Hepatocyte (in vitro differentiated cells): ENCODE results near the gene TBX3. TPM values are rescaled to one million over a fixed set of nuclear protein-coding genes. Genes with fewer than 3 reads are reported as not detected.

Source experiments
- DNase-seq: peaks from one replicate; pipeline ENCODE4 v3.0.0-alpha.2; 2016; ENCODE audit warnings: low spot score
- H2AFZ ChIP-seq: fragments of 200-600 bp; sonication (generic); 2 replicates; pipeline ENCODE4 v1.6.0; 2016; ENCODE audit warnings: antibody characterized with exemption, mild to moderate bottlenecking
- H3K27ac ChIP-seq: fragments of 200-600 bp; sonication (generic); 2 replicates; pipeline ENCODE4 v1.5.1; 2016; ENCODE audit warnings: mild to moderate bottlenecking
- H3K27me3 ChIP-seq: fragments of 200-600 bp; sonication (generic); 2 replicates; pipeline ENCODE4 v1.6.1; 2016
- H3K36me3 ChIP-seq: fragments of 200-600 bp; sonication (generic); replicated peaks from 2 replicates; pipeline ENCODE4 v1.5.1; 2016; ENCODE audit warnings: low read depth; ENCODE audit not compliant: insufficient read depth
- H3K4me1 ChIP-seq: fragments of 200-600 bp; sonication (generic); 2 replicates; pipeline ENCODE4 v1.5.1; 2016; ENCODE audit warnings: mild to moderate bottlenecking, moderate library complexity; ENCODE audit not compliant: insufficient read depth
- H3K4me2 ChIP-seq: fragments of 200-600 bp; sonication (generic); 2 replicates; pipeline ENCODE4 v1.6.0; 2016
- H3K4me3 ChIP-seq: fragments of 200-600 bp; sonication (generic); 2 replicates; pipeline ENCODE4 v1.5.1; 2016; ENCODE audit warnings: mild to moderate bottlenecking
- H3K79me2 ChIP-seq: fragments of 200-600 bp; sonication (generic); 2 replicates; pipeline ENCODE4 v1.6.0; 2017; ENCODE audit warnings: mild to moderate bottlenecking
- H3K9me2 ChIP-seq: fragments of 200-600 bp; sonication (generic); replicated peaks from 2 replicates; pipeline ENCODE4 v1.6.0; 2017; ENCODE audit warnings: mild to moderate bottlenecking; ENCODE audit not compliant: insufficient read depth
- H3K9me3 ChIP-seq: fragments of 200-600 bp; sonication (generic); 2 replicates; pipeline ENCODE4 v1.5.1; 2016; ENCODE audit warnings: low read depth, mild to moderate bottlenecking
- H4K20me1 ChIP-seq: fragments of 200-600 bp; sonication (generic); 2 replicates; pipeline ENCODE4 v1.6.0; 2016; ENCODE audit warnings: mild to moderate bottlenecking; ENCODE audit not compliant: insufficient read depth, poor library complexity, severe bottlenecking
- CTCF ChIP-seq: fragments of 200-600 bp; sonication (generic); IDR thresholded peaks from 2 replicates; pipeline ENCODE4 v1.5.1; 2016; ENCODE audit warnings: antibody characterized with exemption, mild to moderate bottlenecking; ENCODE audit not compliant: poor library complexity
- EZH2 ChIP-seq: fragments of 200-600 bp; sonication (generic); IDR thresholded peaks from 2 replicates; pipeline ENCODE4 v1.6.1; 2016; ENCODE audit warnings: antibody characterized with exemption, mild to moderate bottlenecking, borderline replicate concordance
- EZH2phosphoT487 ChIP-seq: fragments of 200-600 bp; sonication (generic); IDR thresholded peaks from one replicate; pipeline ENCODE4 v1.6.1; 2018; ENCODE audit warnings: antibody characterized with exemption, mild to moderate bottlenecking, low read depth, moderate library complexity; ENCODE audit not compliant: unreplicated experiment, severe bottlenecking
- WGBS: methylation state at CpG from one replicate; pipeline ENCODE4 v1.1.6; 2016; ENCODE audit warnings: low lambda C conversion rate; ENCODE audit errors: missing lambda C conversion rate; 5-methylcytosine and 5-hydroxymethylcytosine counted together
- polyA plus RNA-seq: library from polyadenylated mRNA; unstranded; fragments of >200 nt; fragmentation: Nextera tagmentation; extraction: Ambion mirVana; gene quantifications from 2 replicates; pipeline ENCODE4 v1.2.1, GENCODE V29; 2016
- total RNA-seq: library from RNA; depleted of rRNA; stranded (reverse); fragments of >200 nt; gene quantifications from 2 replicates; pipeline ENCODE4 v1.2.3, GENCODE V29; 2014

Gene TBX3
- total and polyA plus RNA-seq, 2 experiments from 2014 or later: 109 to 133 TPM

DNA sequence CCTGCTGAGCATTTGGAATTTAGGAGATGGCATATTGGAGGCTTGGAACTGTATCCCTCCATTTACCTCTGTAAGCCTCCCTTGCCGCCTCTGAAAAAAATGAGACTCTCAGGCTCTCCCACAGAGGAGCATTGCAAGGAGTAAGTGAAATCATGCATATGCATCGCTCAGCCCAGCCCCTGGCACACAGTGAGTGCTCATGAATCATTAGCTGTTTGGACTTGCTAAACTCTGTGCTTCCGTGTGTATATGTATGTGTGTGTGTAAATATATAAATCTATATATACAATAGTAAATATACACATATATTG is 17.1 kb upstream of the TBX3 start:
- Histone ChIP-seq H2AFZ (no peak overlapping the region), H3K27ac (no peak overlapping the region), H3K36me3 (no peaks in the 10 kb centered on the region), H3K9me2 (no peaks in the 10 kb centered on the region), H3K79me2 (peaks cover 31% of the 10 kb centered on the region), H3K4me3 (no peak overlapping the region), H3K9me3 (no peaks in the 10 kb centered on the region), H3K4me1 (peaks cover 53% of the 10 kb centered on the region), H4K20me1 (no peaks in the 10 kb centered on the region), H3K27me3 (peaks cover 31% of the 10 kb centered on the region), H3K4me2 (no peak overlapping the region)
- 69% methylated on average over 3 of the region's 3 CpGs for WGBS
- no peak for DNase-seq
- no peak for TF ChIP-seq EZH2
- TF ChIP-seq EZH2phosphoT487: no peak
- TF ChIP-seq CTCF: no peak

DNA sequence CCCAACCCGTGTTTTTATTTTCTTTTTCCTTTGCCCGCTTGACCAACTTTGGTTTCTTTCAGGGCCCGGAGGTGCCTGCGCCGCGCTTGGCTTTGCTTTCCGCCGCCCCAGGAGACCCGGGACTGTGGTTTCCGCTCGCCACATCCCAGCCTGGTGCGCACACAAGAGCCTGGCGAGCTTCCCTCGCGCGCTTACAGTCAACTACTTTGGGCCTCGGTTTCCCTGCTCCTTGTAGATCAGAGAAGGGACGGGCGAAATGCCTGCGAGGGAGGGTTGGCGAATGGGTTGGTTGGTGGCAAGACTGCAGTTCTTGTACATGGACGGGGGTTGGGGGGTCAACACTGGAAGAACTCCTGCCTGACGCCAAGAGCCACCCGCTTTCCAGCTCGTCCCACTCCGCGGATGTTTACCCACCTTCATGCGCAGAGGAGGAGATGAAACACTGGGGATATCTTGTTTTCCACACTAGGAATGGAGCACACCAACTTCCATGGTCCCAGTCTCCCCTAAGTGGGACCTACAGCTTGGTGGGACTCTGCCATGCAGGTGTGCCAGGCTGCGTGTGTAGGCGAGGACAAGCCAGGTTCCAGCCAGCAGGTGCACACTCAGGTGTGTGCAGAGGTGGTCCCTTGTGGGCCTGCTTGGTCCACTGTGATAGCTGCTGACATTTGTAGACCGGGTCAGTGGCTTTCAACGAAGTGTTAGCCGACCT is 16.6 kb upstream of the TBX3 start:
- Histone ChIP-seq H3K36me3 (no peaks in the 10 kb centered on the region), H3K4me2 (no peak overlapping the region), H2AFZ (no peak overlapping the region), H3K4me1 (peaks cover 57% of the 10 kb centered on the region), H3K27ac (no peak overlapping the region), H3K27me3 (peaks cover 35% of the 10 kb centered on the region), H3K4me3 (no peak overlapping the region), H4K20me1 (no peaks in the 10 kb centered on the region), H3K79me2 (peaks cover 36% of the 10 kb centered on the region), H3K9me2 (no peaks in the 10 kb centered on the region), H3K9me3 (no peaks in the 10 kb centered on the region)
- WGBS: 70% methylated on average over 33 of the region's 33 CpGs
- DNase-seq: no peak
- TF ChIP-seq EZH2: no peak
- no peak for TF ChIP-seq EZH2phosphoT487
- no peak for TF ChIP-seq CTCF

- Histone ChIP-seq H3K9me2 (no peaks in the 10 kb centered on the region), H3K4me2 (peak overlapping the region; percentile 88), H3K4me3 (peak overlapping the region; percentile 43), H3K27ac (peak overlapping the region; percentile 97), H3K4me1 (peaks cover 63% of the 10 kb centered on the region), H3K36me3 (no peaks in the 10 kb centered on the region), H2AFZ (peak overlapping the region; percentile 83), H3K27me3 (peaks cover 43% of the 10 kb centered on the region), H3K79me2 (peaks cover 55% of the 10 kb centered on the region), H4K20me1 (no peaks in the 10 kb centered on the region), H3K9me3 (no peaks in the 10 kb centered on the region)
- WGBS: 34% methylated on average over 5 of the region's 6 CpGs
- no peak for TF ChIP-seq EZH2
- TF ChIP-seq CTCF: no peak
- no peak for TF ChIP-seq EZH2phosphoT487
- DNase-seq: peak; percentile 28
Measured at GRCh38 chr12:114698566-114699163, 14.7 kb upstream of the TBX3 start.
